Measurements from ENCODE around the gene PFAS. TPM values are rescaled to one million over a fixed set of nuclear protein-coding genes. Genes with fewer than 3 reads are reported as not detected.

The PFAS gene
- total and polyA plus RNA-seq, 10 of the 15 experiments (the other 5 are each of a cell fraction or from before 2014, with no cell fraction given) = 13.9 to 122 (median 47.2) TPM

GRCh38 chr17:8220783-8221662 lies 28.1 kb upstream of the PFAS start (continued):
- TF ChIP-seq FOXM1 (IDR thresholded peaks at IDR 0.05; ENCODE audit: low read depth, low read length) = peak; percentile 17; the same call in 1 of the 2 replicates
- peak; percentile 90 for TF ChIP-seq RELB (IDR thresholded peaks at IDR 0.05; ENCODE audit: low read depth)
- TF ChIP-seq YBX1 (IDR thresholded peaks at IDR 0.05) = no peak
- TF ChIP-seq SP1 (IDR thresholded peaks at IDR 0.05; ENCODE audit: low read depth, low read length) = peak; percentile 19
- TF ChIP-seq LARP7 (IDR thresholded peaks at IDR 0.05) = no peak
- no peak for TF ChIP-seq JUND (IDR thresholded peaks at IDR 0.05; ENCODE audit: low read depth, low read length)
- no peak for TF ChIP-seq RAD21 (IDR thresholded peaks at IDR 0.05; ENCODE audit: insufficient read depth, low read depth, low read length)
- no peak for TF ChIP-seq NRF1 (conservative IDR thresholded peaks at IDR 0.05; ENCODE audit: low read depth, low read length)
- 0 out of 2 replicates have a peak, but pooled peaks have one; percentile 8 for TF ChIP-seq HDAC2 (IDR thresholded peaks at IDR 0.05)
- TF ChIP-seq CREB1 (IDR thresholded peaks at IDR 0.05; ENCODE audit: low read depth) = peak; percentile 76
- no peak for TF ChIP-seq CHD4 (IDR thresholded peaks at IDR 0.05)
- TF ChIP-seq, protein P1, sequence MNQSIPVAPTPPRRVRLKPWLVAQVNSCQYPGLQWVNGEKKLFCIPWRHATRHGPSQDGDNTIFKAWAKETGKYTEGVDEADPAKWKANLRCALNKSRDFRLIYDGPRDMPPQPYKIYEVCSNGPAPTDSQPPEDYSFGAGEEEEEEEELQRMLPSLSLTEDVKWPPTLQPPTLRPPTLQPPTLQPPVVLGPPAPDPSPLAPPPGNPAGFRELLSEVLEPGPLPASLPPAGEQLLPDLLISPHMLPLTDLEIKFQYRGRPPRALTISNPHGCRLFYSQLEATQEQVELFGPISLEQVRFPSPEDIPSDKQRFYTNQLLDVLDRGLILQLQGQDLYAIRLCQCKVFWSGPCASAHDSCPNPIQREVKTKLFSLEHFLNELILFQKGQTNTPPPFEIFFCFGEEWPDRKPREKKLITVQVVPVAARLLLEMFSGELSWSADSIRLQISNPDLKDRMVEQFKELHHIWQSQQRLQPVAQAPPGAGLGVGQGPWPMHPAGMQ (IDR thresholded peaks at IDR 0.05; ENCODE audit: borderline replicate concordance) = no peak
- TF ChIP-seq RELA (IDR thresholded peaks at IDR 0.05; ENCODE audit: borderline replicate concordance, partially characterized antibody) = peak; percentile 62
- TF ChIP-seq, protein P2, sequence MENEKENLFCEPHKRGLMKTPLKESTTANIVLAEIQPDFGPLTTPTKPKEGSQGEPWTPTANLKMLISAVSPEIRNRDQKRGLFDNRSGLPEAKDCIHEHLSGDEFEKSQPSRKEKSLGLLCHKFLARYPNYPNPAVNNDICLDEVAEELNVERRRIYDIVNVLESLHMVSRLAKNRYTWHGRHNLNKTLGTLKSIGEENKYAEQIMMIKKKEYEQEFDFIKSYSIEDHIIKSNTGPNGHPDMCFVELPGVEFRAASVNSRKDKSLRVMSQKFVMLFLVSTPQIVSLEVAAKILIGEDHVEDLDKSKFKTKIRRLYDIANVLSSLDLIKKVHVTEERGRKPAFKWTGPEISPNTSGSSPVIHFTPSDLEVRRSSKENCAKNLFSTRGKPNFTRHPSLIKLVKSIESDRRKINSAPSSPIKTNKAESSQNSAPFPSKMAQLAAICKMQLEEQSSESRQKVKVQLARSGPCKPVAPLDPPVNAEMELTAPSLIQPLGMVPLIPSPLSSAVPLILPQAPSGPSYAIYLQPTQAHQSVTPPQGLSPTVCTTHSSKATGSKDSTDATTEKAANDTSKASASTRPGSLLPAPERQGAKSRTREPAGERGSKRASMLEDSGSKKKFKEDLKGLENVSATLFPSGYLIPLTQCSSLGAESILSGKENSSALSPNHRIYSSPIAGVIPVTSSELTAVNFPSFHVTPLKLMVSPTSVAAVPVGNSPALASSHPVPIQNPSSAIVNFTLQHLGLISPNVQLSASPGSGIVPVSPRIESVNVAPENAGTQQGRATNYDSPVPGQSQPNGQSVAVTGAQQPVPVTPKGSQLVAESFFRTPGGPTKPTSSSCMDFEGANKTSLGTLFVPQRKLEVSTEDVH (IDR thresholded peaks at IDR 0.05; ENCODE audit: low read depth, partially characterized antibody) = no peak
- peak; percentile 92 for TF ChIP-seq YY1 (IDR thresholded peaks at IDR 0.05; ENCODE audit: low read depth, low read length)
- no peak for TF ChIP-seq TCF12 (IDR thresholded peaks at IDR 0.05; ENCODE audit: low read depth, low read length)
- TF ChIP-seq SREBF1 (IDR thresholded peaks at IDR 0.05; ENCODE audit: low read length) = no peak
- TF ChIP-seq SUPT20H (IDR thresholded peaks at IDR 0.05; ENCODE audit: borderline replicate concordance, control insufficient read depth, low read depth, low read length) = no peak
- no peak for TF ChIP-seq ZZZ3 (IDR thresholded peaks at IDR 0.05; ENCODE audit: control insufficient read depth, insufficient read length, low read depth)
- TF ChIP-seq PAX8 (IDR thresholded peaks at IDR 0.05) = no peak
- TF ChIP-seq ESRRA (IDR thresholded peaks at IDR 0.05; ENCODE audit: low read length) = no peak
- peak; percentile 81 for TF ChIP-seq ZNF217 (IDR thresholded peaks at IDR 0.05)
- TF ChIP-seq PKNOX1 (IDR thresholded peaks at IDR 0.05) = peak; percentile 48; the same call in 1 of the 2 replicates
- no peak for TF ChIP-seq ZBED1 (IDR thresholded peaks at IDR 0.05; ENCODE audit: borderline replicate concordance)
- no peak for TF ChIP-seq SUZ12 (IDR thresholded peaks at IDR 0.05; ENCODE audit: unreplicated experiment)

Measured in GM12878 (cell line).